B cell (primary cell): ENCODE results near the gene SMG7.

Experiments
- CTCF ChIP-seq: fragments of 200-600 bp; IDR thresholded peaks from one replicate; pipeline ENCODE4 v1.8.0; 2022; ENCODE audit warnings: antibody characterized with exemption, mild to moderate bottlenecking
- EZH2 ChIP-seq: IDR thresholded peaks from 2 replicates; pipeline ENCODE4 v1.6.1; 2012; ENCODE audit warnings: borderline replicate concordance, low read depth, mild to moderate bottlenecking, moderate library complexity, low read length; ENCODE audit not compliant: insufficient read depth, poor library complexity, severe bottlenecking

GRCh38 chr1:183569141-183569540, 96.8 kb downstream of the SMG7 start:
- TF ChIP-seq CTCF (no peak), EZH2 (no peak)
